Uterus (tissue), 2 donors: Measurements from ENCODE around the gene GABARAPL1.
"Not testable (repeated sequence)": the region's sequence is repeated elsewhere in the genome, so short reads cannot be mapped to it uniquely, and the experiment has no call there.

Experiments
- CTCF ChIP-seq, 4 experiments: fragments of 200-600 bp in 2 of 4; fragments of 450-650 bp in 2 of 4; sonication (generic) in 2 of 4; IDR thresholded peaks; one replicate each; pipeline ENCODE4 v1.5.1; 2016 to 2019; ENCODE audit warnings: antibody characterized with exemption in 4 of 4, mild to moderate bottlenecking in 2 of 4, moderate library complexity in 1 of 4
- POLR2A ChIP-seq, 2 donors: fragments of 450-650 bp; IDR thresholded peaks; one replicate each; pipeline ENCODE4 v1.6.1; 2016; ENCODE audit warnings: antibody characterized with exemption in 2 of 2, mild to moderate bottlenecking in 1 of 2, moderate library complexity in 1 of 2

- not testable (repeated sequence) for TF ChIP-seq CTCF, POLR2A (IDR thresholded peaks at IDR 0.05)
Measured at GRCh38 chr12:10225426-10225825, 12.7 kb downstream of the GABARAPL1 start.
